ENCODE data around the gene CLEC10A.
"Not testable (repeated sequence)": the region's sequence is repeated elsewhere in the genome, so short reads cannot be mapped to it uniquely, and the experiment has no call there.

Gene CLEC10A, protein sequence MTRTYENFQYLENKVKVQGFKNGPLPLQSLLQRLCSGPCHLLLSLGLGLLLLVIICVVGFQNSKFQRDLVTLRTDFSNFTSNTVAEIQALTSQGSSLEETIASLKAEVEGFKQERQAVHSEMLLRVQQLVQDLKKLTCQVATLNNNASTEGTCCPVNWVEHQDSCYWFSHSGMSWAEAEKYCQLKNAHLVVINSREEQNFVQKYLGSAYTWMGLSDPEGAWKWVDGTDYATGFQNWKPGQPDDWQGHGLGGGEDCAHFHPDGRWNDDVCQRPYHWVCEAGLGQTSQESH

DNA sequence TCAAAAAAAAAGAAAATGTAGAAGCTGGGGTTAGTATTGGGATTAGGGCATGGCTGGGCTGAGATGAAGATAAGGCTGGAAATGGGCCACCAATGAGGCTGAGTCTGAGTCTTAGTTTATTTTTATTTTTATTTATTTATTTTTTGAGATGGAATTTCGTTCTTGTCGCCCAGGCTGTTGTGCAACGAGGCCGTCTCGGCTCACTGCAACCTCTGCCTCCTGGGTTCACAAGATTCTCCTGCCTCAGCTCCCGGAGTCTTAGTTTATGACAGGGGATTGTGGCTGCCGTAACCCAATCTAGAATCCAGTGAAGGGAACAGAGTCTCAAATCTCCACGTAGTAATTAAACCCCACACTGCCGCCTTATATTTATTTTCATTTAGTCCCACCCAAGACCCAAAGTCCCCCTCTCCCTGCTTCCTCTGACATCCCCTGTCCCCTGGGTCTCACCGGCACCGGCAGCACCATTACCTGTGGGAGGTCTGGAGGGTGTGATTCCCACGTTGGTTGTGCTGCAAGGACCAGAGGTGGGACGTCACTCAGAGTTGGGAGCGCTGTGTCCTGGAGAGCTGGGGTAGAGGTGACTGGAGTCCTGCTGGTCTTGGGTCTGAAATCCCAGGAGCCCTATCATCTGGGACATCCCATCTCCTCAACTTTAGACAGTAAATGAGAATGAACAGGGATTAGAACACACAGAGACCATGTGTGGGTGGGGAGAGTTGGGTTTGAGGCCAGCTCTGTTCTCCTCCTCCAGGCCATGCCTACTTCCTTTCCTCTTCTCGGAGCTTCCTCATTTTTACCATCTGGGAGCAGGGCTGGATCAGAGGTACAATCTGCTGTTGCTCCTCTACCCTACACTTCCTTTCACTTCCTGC lies at the start of gene CLEC10A:
Gene CLEC10A (minus strand): TSS at position 671 of the 875 bp plus-strand sequence. CDS start 1,439 bp downstream, outside the sequence.
- H3K27ac Mint-ChIP-seq, result no peak within 1 kb of the TSS
- H3K36me3 Mint-ChIP-seq, result no peaks in the 10 kb centered on the region
- H3K4me1 Mint-ChIP-seq (ENCODE audit: low read depth), result peaks cover 27% of the 10 kb centered on the region
- no peaks in the 10 kb centered on the region for H3K9me3 Mint-ChIP-seq (ENCODE audit: low read depth)
- no peak within 1 kb of the TSS for H3K4me3 Mint-ChIP-seq
- peaks cover 2% of the 10 kb centered on the region for H3K27me3 Mint-ChIP-seq

DNA sequence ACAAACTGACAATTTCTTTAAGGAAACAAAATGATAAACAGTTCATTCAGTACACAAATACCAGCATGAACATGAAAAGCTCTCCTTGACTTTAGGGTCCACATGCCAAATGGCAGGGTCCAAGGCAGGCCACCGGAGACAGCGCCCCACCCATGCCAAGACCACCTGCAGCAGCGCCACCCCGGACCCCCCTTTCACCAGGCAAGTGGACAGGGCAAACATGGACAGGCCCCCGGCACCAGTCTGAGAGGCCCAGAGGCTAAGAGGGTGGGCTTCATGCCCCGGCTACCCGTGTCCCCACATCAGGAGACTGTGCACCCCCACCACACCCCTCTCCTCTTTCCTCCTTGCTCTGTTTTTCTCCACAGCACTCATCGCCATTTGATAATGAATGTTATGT lies 49.3 kb upstream of the CLEC10A start:
- no peak overlapping the region for H3K27ac Mint-ChIP-seq
- no peaks in the 10 kb centered on the region for H3K36me3 Mint-ChIP-seq
- H3K4me1 Mint-ChIP-seq (ENCODE audit: low read depth), result peaks cover 18% of the 10 kb centered on the region
- H3K4me3 Mint-ChIP-seq, result no peak overlapping the region
- H3K9me3 Mint-ChIP-seq (ENCODE audit: low read depth), result no peaks in the 10 kb centered on the region
- H3K27me3 Mint-ChIP-seq, result peaks cover 2% of the 10 kb centered on the region

DNA sequence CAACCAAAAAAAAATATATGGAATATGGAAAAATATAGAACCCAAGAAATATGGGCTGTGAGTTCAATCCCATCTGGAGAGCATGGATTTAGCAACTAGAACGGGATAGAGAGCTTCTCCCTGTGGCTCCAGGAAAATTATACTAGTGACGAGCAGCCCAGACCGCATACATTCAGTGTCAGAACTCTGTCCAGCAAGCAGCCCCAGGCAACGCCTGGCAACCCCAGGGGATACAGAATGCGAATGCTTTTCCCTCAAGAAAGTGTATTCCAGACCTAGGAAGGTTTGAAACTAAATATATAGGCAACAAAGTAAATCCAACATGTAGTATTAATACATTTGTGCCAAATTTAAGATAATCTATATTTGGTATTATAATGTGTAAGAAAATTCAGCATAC lies 48.1 kb upstream of the CLEC10A start:
- Mint-ChIP-seq H3K27me3 (peaks cover 2% of the 10 kb centered on the region), H3K4me1 (ENCODE audit: low read depth) (peaks cover 12% of the 10 kb centered on the region), H3K9me3 (ENCODE audit: low read depth) (no peaks in the 10 kb centered on the region), H3K27ac (no peak overlapping the region), H3K36me3 (no peaks in the 10 kb centered on the region), H3K4me3 (no peak overlapping the region)

DNA sequence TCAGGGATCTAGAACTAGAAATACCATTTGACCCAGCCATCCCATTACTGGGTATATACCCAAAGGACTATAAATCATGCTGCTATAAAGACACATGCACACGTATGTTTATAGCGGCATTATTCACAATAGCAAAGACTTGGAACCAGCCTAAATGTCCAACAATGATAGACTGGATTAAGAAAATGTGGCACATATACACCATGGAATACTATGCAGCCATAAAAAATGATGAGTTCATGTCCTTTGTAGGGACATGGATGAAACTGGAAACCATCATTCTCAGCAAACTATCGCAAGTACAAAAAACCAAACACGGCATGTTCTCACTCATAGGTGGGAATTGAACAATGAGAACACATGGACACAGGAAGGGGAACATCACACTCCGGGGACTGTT lies 47.5 kb upstream of the CLEC10A start:
- not testable (repeated sequence) for H3K9me3 Mint-ChIP-seq (ENCODE audit: low read depth); H3K4me1 Mint-ChIP-seq (ENCODE audit: low read depth); H3K36me3 Mint-ChIP-seq; H3K27ac Mint-ChIP-seq; H3K27me3 Mint-ChIP-seq; H3K4me3 Mint-ChIP-seq

DNA sequence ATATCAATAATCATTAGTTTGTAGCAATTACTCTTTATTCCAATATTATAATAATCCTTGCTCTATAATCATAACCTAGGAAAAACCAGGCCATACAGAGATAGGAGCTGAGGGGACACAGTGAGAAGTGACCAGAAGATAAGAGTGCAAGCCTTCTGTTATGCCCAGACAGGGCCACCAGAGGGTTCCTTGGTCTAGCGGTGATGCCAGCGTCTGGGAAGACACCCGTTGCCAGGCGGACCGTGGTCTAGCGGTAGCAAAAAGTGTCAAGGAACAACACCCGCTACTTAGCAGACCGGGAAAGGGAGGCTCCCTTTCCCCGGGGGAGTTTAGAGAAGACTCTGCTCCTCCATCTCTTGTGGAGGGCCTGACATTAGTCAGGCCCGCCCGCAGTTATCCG lies 46.3 kb upstream of the CLEC10A start:
- H3K9me3 Mint-ChIP-seq (ENCODE audit: low read depth); H3K4me3 Mint-ChIP-seq; H3K27ac Mint-ChIP-seq; H3K4me1 Mint-ChIP-seq (ENCODE audit: low read depth); H3K36me3 Mint-ChIP-seq; H3K27me3 Mint-ChIP-seq: not testable (repeated sequence)

DNA sequence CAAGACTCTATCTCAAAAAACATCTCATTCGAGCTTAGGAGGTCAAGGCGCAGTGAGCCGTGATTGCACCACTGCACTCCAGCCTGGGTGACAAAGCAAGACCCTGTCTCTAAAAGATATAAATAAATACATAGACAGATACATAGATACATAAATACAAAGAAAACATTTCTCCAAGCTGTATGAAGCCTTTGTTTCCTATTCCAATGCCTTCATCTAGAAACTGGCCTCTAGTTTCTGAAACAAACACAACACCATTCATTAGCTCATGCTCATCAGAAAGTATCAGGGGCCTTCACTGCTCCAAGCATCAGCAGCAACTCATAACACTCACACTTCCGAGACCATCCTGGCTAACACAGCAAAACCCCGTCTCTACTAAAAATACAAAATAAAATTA lies 44.9 kb upstream of the CLEC10A start:
- H3K27ac Mint-ChIP-seq, result no peak overlapping the region
- H3K9me3 Mint-ChIP-seq (ENCODE audit: low read depth), result no peaks in the 10 kb centered on the region
- no peak overlapping the region for H3K4me3 Mint-ChIP-seq
- no peaks in the 10 kb centered on the region for H3K4me1 Mint-ChIP-seq (ENCODE audit: low read depth)
- peaks cover 7% of the 10 kb centered on the region for H3K27me3 Mint-ChIP-seq
- H3K36me3 Mint-ChIP-seq, result peaks cover 2% of the 10 kb centered on the region

DNA sequence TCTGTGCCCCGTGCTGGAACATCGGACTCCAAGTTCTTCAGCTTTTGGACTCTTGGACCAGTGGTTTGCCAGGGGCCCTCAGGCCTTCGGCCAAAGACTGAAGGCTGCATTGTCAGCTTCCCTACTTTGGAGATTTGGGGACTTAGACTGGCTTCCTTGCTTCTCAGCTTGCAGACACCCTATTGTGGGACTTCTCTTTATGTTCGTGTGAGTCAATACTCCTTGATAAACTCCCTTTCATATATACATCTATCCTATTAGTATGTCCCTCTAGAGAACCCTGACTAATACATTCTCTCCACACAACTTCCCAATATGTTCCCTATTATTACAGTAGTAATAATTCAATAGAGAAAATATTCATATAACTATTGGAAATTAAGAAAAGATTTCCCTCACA lies 43.8 kb upstream of the CLEC10A start:
- peaks cover 10% of the 10 kb centered on the region for H3K27me3 Mint-ChIP-seq
- no peak overlapping the region for H3K4me3 Mint-ChIP-seq
- no peaks in the 10 kb centered on the region for H3K4me1 Mint-ChIP-seq (ENCODE audit: low read depth)
- H3K27ac Mint-ChIP-seq, result no peak overlapping the region
- no peaks in the 10 kb centered on the region for H3K9me3 Mint-ChIP-seq (ENCODE audit: low read depth)
- peaks cover 2% of the 10 kb centered on the region for H3K36me3 Mint-ChIP-seq

DNA sequence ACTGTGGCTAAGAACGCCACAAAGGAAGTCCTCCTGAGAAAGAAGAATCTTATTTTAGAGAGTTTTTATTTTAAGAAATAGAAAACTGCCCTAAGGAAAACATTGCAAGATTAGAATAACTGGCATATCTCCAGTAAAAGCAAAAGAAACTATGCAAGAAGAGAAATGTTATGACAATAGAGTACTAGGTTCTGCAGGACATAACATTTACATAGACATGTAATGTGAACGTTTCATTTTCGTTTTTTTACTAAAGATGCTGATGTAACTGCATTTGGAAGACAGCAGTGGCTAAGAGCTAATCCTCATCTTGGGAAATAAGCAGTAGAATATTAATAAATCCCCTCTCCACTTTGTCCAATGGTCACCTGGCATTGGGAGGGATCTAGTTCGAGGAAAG lies 42.3 kb upstream of the CLEC10A start:
- Mint-ChIP-seq H3K4me3 (no peak overlapping the region), H3K9me3 (ENCODE audit: low read depth) (no peaks in the 10 kb centered on the region), H3K27me3 (peaks cover 10% of the 10 kb centered on the region), H3K27ac (no peak overlapping the region), H3K36me3 (peaks cover 2% of the 10 kb centered on the region), H3K4me1 (ENCODE audit: low read depth) (no peaks in the 10 kb centered on the region)

DNA sequence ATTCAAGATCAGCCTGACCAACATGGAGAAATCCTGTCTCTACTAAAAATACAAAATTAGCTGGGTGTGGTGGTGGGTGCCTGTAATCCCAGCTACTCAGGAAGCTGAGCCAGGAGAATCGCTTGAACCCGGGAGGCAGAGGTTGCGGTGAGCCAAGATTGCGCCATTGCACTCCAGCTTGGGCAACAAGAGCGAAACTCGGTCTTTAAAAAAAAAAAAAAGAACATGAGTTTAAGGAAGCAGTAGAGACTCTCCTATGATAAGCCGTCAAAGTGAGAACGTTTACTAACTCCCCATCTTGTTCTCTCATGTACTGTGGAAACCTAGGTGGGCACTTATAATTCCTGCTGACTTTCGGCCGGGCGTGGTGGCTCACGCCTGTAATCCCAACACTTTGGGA lies 40.6 kb upstream of the CLEC10A start:
- H3K27ac Mint-ChIP-seq; H3K4me1 Mint-ChIP-seq (ENCODE audit: low read depth); H3K9me3 Mint-ChIP-seq (ENCODE audit: low read depth); H3K4me3 Mint-ChIP-seq; H3K36me3 Mint-ChIP-seq: not testable (repeated sequence)
- peaks cover 10% of the 10 kb centered on the region for H3K27me3 Mint-ChIP-seq

DNA sequence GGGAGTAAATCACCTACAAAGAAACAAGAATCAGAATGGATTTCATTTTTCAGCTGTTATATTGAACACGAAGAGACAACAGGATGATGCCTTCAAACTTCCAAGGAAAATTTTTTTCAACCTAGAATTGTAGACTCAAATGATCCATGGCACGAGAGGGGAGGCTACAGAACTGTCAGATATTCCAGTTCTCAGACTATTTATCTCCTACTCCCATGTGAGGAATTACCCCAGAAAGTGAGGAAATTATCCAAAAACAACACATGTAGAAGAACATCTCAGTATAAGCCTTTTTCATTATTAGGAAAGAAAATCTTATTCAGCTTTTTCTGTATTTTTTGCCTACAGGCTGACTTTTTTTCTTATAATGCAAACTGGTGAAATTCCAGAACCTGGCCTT lies 40.1 kb upstream of the CLEC10A start:
- Mint-ChIP-seq H3K9me3 (ENCODE audit: low read depth) (no peaks in the 10 kb centered on the region), H3K27ac (no peak overlapping the region), H3K36me3 (peaks cover 2% of the 10 kb centered on the region), H3K4me1 (ENCODE audit: low read depth) (no peaks in the 10 kb centered on the region), H3K27me3 (peaks cover 10% of the 10 kb centered on the region), H3K4me3 (no peak overlapping the region)

DNA sequence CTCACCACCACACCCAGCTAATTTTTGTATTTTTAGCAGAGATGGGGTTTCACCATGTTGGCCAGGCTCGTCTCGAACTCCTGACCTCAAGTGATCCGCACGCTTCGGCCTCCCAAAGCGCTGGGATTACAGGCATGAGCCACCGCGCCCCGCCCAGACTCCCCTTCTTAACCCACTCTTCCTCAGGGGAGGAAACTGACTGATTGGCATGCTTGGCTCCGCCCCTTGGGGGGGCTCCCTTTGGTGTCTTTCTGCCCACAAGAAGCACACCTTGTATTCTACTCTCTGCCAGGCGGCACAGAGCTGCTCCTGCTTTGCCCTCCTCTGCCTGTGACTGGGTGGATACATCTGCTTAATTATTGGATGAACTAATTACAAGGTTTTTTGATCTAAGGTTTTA lies 39.3 kb upstream of the CLEC10A start:
- no peaks in the 10 kb centered on the region for H3K4me1 Mint-ChIP-seq (ENCODE audit: low read depth)
- no peak overlapping the region for H3K27ac Mint-ChIP-seq
- peaks cover 2% of the 10 kb centered on the region for H3K36me3 Mint-ChIP-seq
- H3K9me3 Mint-ChIP-seq (ENCODE audit: low read depth), result no peaks in the 10 kb centered on the region
- H3K4me3 Mint-ChIP-seq, result no peak overlapping the region
- peaks cover 10% of the 10 kb centered on the region for H3K27me3 Mint-ChIP-seq

DNA sequence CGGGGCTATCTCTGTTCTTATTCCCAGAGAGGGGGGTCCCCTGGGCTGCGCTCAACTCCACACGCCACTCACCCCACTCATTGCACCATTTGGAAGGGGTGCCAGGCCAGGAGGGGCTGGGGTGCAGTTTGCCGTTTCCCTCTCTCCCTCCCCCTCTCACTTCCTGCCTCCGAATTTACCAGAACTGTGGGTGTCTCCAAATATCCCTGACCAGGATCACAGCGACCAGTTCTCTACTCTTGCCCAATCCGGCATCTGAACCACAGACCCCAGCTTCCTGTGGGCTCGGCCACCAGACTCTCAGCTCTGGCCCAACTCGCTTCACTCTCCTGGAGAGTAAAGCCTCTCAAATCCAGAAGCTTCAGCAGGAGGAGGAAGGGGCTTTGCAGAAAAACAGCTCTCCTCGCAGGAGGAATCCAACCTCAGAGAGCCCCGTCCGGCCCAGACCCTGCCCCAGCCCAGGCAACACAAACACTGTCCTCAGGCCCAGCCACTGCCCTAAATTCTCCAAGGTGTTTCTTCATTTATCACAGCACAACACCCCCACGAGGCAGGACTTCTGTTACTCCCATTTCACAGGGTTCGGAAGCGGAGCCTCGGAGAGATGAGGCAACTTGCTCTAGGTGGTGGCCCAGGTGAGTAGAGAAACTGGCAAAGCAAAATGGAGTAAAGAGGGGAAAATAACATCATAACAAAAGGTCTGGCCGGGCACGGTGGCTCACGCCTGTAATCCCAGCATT lies 35.0 kb upstream of the CLEC10A start:
- Mint-ChIP-seq H3K27me3 (peaks cover 11% of the 10 kb centered on the region), H3K27ac (no peak overlapping the region), H3K36me3 (no peaks in the 10 kb centered on the region), H3K9me3 (ENCODE audit: low read depth) (no peaks in the 10 kb centered on the region), H3K4me1 (ENCODE audit: low read depth) (no peaks in the 10 kb centered on the region), H3K4me3 (no peak overlapping the region)

DNA sequence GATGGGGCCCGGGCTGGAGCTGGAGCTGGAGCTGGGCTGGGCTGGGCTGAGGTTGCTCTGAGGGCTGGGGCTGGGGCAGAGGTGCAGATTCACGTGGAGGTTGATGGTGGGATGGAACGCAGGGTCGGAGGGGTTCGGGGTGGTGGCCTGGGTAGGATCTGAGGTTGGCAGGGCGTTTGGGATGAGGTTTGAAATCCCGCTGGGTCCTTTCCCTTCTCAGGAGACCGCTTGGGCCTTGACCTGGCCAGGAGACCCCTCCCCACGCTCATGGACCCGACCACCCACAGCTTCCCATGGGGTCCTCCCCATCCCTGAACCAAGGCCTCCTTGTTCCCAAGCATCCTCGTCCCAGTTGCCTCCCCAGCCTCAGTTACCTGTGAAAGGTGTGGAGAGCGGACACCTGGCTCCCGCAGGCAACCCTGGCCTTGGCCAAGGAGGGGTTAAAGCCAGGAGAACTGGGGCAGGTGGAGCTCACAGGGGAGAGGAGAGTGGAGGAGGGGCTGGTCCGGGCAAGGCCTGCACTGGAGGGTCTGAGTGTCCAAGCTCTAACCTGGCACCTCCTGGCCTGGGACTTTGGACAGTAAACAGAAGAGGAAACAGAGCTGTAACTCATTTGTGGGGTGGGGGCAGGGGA lies 34.3 kb upstream of the CLEC10A start, which contains the start of gene ASGR2:
Gene ASGR2 (minus strand): TSS at position 582 of the 634 bp plus-strand sequence. CDS start 582 bp downstream, outside the sequence.
- Mint-ChIP-seq H3K9me3 (ENCODE audit: low read depth) (no peaks in the 10 kb centered on the region), H3K27me3 (peaks cover 4% of the 10 kb centered on the region), H3K27ac (no peak within 1 kb of the TSS), H3K36me3 (no peaks in the 10 kb centered on the region), H3K4me1 (ENCODE audit: low read depth) (peaks cover 7% of the 10 kb centered on the region), H3K4me3 (no peak within 1 kb of the TSS)

DNA sequence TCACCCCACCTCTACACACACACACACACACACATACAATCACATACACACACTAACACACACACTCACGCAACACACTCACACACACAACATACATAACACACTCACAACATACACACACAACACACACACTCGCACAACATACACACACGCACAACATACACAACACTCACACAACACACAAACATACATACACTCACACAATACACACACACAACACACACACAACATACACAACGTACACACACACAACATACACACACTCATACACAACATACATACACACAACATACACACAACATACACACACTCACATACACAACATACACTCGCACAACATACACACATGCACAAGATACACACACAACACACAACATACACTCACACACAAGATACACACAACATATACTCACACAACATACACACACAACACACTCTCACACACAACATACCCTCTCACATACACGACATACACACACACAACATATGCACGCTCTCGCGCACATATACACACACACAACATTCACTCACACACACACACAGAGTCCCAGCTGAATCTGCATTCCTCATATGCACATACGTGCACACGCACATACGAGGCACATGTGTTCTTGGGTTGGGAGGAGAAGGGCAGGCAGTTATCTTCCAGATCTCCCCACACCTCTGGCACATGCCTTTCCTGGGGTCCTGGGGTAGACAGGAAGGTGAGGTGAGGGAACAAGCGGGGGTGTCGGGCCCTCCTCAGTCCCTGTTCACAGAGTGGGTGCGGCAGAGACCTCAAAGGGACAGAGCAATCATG lies 33.4 kb upstream of the CLEC10A start:
- Mint-ChIP-seq H3K27ac (no peak overlapping the region), H3K9me3 (ENCODE audit: low read depth) (no peaks in the 10 kb centered on the region), H3K4me3 (no peak overlapping the region), H3K27me3 (peaks cover 4% of the 10 kb centered on the region), H3K4me1 (ENCODE audit: low read depth) (peaks cover 7% of the 10 kb centered on the region), H3K36me3 (no peaks in the 10 kb centered on the region)
